ENCODE data around the gene RDH5. TPM values are rescaled to one million over a fixed set of nuclear protein-coding genes. Genes with fewer than 3 reads are reported as not detected.
A peak's percentile ranks its signal among the peaks of the same experiment; 100 is the strongest.

RDH5 gene
- total and polyA plus RNA-seq, 2 of the 13 experiments (the other 11 are each of a cell fraction or from before 2014, with no cell fraction given), result 2.6 to 5.7 TPM

DNA sequence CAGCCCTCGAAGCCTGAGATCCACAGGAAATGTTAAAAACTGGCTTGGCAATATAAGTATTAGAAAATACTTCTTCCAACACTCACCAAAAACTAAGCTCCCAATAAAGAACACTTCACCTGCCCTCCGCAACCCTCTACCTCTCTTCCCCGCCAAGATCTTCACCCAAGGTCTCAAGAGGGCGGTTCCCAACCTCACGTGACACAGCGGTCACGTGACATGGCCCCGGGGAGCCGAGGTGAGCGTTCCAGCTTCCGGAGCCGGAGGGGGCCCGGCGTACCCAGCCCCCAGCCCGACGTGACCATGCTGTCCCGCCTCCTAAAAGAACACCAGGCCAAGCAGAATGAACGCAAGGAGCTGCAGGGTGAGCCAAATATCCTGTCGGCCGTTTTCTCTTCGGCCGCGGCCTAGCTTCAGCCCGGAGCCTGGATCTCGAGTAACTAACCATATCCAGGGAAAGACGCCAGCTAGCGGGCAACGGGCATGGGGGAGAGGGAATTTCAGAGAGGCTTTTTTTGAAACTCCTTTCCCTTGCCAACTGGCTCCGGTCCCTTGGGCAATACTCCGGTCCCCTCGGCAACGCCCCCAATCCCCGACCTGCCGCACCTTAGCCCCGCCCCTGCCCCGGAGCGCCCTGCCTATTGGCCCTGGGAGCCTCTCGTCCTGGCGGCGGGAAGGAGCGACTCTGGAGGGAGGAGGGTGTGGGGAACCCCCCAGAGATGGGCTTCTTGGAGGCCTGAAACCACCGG, 4.2 kb upstream of the RDH5 start, which contains the start of gene BLOC1S1 (continued):
- TF ChIP-seq ZNF709 (CRISPR knock-in tag; IDR thresholded peaks at IDR 0.05) (0 out of 2 replicates have a peak, but pooled peaks have one; percentile 45), ZNF660 (CRISPR knock-in tag; IDR thresholded peaks at IDR 0.05; ENCODE audit: borderline replicate concordance, low read depth) (no peak), MZF1 (CRISPR knock-in tag; IDR thresholded peaks at IDR 0.05; ENCODE audit: borderline replicate concordance) (no peak), ZNF33B (CRISPR knock-in tag; IDR thresholded peaks at IDR 0.05) (no peak), TRIM24 (CRISPR knock-in tag; IDR thresholded peaks at IDR 0.05) (no peak), ASH2L (IDR thresholded peaks at IDR 0.05; ENCODE audit: insufficient read length, low read depth, low read length) (peak; percentile 95), RFX5 (IDR thresholded peaks at IDR 0.05; ENCODE audit: low read depth, low read length) (no peak), HNRNPK (IDR thresholded peaks at IDR 0.05; ENCODE audit: low read depth, low read length, poor library complexity, severe bottlenecking) (no peak), PTBP1 (IDR thresholded peaks at IDR 0.05; ENCODE audit: low read depth, low read length, poor library complexity, severe bottlenecking) (no peak), GLI4 (CRISPR knock-in tag; IDR thresholded peaks at IDR 0.05; ENCODE audit: borderline replicate concordance) (0 out of 2 replicates have a peak, but pooled peaks have one; percentile 32), SATB2 (CRISPR knock-in tag; IDR thresholded peaks at IDR 0.05) (no peak), MBNL3 (CRISPR knock-in tag; conservative IDR thresholded peaks at IDR 0.05) (no peak), ZNF761 (CRISPR knock-in tag; conservative IDR thresholded peaks at IDR 0.05) (0 out of 2 replicates have a peak, but pooled peaks have one; percentile 66), PRPF4 (IDR thresholded peaks at IDR 0.05; ENCODE audit: low read depth, low read length, poor library complexity, severe bottlenecking) (no peak), ZNF720 (CRISPR knock-in tag; IDR thresholded peaks at IDR 0.05) (no peak), PAF1 (CRISPR knock-in tag; IDR thresholded peaks at IDR 0.05) (no peak), WIZ (CRISPR knock-in tag; IDR thresholded peaks at IDR 0.05) (no peak)
- TF ChIP-seq, protein P1, sequence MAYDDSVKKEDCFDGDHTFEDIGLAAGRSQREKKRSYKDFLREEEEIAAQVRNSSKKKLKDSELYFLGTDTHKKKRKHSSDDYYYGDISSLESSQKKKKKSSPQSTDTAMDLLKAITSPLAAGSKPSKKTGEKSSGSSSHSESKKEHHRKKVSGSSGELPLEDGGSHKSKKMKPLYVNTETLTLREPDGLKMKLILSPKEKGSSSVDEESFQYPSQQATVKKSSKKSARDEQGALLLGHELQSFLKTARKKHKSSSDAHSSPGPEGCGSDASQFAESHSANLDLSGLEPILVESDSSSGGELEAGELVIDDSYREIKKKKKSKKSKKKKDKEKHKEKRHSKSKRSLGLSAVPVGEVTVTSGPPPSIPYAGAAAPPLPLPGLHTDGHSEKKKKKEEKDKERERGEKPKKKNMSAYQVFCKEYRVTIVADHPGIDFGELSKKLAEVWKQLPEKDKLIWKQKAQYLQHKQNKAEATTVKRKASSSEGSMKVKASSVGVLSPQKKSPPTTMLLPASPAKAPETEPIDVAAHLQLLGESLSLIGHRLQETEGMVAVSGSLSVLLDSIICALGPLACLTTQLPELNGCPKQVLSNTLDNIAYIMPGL (CRISPR knock-in tag; IDR thresholded peaks at IDR 0.05; ENCODE audit: borderline replicate concordance in 1 of 2, low read depth in 1 of 2), result peak; percentile 83; a peak in 3 of 4 replicates
- TF ChIP-seq, protein P2, sequence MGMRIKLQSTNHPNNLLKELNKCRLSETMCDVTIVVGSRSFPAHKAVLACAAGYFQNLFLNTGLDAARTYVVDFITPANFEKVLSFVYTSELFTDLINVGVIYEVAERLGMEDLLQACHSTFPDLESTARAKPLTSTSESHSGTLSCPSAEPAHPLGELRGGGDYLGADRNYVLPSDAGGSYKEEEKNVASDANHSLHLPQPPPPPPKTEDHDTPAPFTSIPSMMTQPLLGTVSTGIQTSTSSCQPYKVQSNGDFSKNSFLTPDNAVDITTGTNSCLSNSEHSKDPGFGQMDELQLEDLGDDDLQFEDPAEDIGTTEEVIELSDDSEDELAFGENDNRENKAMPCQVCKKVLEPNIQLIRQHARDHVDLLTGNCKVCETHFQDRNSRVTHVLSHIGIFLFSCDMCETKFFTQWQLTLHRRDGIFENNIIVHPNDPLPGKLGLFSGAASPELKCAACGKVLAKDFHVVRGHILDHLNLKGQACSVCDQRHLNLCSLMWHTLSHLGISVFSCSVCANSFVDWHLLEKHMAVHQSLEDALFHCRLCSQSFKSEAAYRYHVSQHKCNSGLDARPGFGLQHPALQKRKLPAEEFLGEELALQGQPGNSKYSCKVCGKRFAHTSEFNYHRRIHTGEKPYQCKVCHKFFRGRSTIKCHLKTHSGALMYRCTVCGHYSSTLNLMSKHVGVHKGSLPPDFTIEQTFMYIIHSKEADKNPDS (CRISPR knock-in tag; IDR thresholded peaks at IDR 0.05), result no peak
- TF ChIP-seq, protein P3, sequence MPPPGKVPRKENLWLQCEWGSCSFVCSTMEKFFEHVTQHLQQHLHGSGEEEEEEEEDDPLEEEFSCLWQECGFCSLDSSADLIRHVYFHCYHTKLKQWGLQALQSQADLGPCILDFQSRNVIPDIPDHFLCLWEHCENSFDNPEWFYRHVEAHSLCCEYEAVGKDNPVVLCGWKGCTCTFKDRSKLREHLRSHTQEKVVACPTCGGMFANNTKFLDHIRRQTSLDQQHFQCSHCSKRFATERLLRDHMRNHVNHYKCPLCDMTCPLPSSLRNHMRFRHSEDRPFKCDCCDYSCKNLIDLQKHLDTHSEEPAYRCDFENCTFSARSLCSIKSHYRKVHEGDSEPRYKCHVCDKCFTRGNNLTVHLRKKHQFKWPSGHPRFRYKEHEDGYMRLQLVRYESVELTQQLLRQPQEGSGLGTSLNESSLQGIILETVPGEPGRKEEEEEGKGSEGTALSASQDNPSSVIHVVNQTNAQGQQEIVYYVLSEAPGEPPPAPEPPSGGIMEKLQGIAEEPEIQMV (CRISPR knock-in tag; IDR thresholded peaks at IDR 0.05; ENCODE audit: low read depth), result no peak
- TF ChIP-seq, protein P4, sequence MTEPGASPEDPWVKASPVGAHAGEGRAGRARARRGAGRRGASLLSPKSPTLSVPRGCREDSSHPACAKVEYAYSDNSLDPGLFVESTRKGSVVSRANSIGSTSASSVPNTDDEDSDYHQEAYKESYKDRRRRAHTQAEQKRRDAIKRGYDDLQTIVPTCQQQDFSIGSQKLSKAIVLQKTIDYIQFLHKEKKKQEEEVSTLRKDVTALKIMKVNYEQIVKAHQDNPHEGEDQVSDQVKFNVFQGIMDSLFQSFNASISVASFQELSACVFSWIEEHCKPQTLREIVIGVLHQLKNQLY (CRISPR knock-in tag; IDR thresholded peaks at IDR 0.05), result peak; percentile 78; the same call in 1 of the 2 replicates
- TF ChIP-seq, protein P5, sequence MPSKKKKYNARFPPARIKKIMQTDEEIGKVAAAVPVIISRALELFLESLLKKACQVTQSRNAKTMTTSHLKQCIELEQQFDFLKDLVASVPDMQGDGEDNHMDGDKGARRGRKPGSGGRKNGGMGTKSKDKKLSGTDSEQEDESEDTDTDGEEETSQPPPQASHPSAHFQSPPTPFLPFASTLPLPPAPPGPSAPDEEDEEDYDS (CRISPR knock-in tag; IDR thresholded peaks at IDR 0.05), result peak; percentile 25; the same call in 1 of the 2 replicates
